SW 1271 (cell line): Measurements from ENCODE around the gene NGB.
"Not testable (repeated sequence)": the region's sequence is repeated elsewhere in the genome, so short reads cannot be mapped to it uniquely, and the experiment has no call there.

Source experiments
- DNase-seq, 2 experiments: peaks; one replicate each; lab custom pipeline; 2025; lab: John Stamatoyannopoulos, UW

The NGB gene

GRCh38 chr14:77271113-77271710 is at the start of gene NGB:
Gene NGB, minus strand, starts transcription at chr14:77271206. Its CDS starts 269 bp downstream, at chr14:77270937.
- no peak for DNase-seq

- DNase-seq: peak; percentile 54 to 86
These were observed 49.4 kb upstream of the NGB start, which contains the start of gene POMT2 for GRCh38 chr14:77320238-77320935. Gene POMT2, minus strand, starts transcription at chr14:77320883. Its CDS starts 202 bp downstream, at chr14:77320681.

- DNase-seq: no peak
These were observed 48.4 kb upstream of the NGB start for GRCh38 chr14:77319422-77319821.

GRCh38 chr14:77318756-77319155 is 47.8 kb upstream of the NGB start:
- DNase-seq: not testable (repeated sequence)

GRCh38 chr14:77318006-77318553 is 47.1 kb upstream of the NGB start:
- DNase-seq: no peak

GRCh38 chr14:77316872-77317301 is 45.9 kb upstream of the NGB start:
- DNase-seq: no peak

GRCh38 chr14:77316195-77316505 is 45.1 kb upstream of the NGB start:
- DNase-seq: no peak

GRCh38 chr14:77314539-77315457 is 43.8 kb upstream of the NGB start:
- DNase-seq: no peak

- DNase-seq: peak in 1 of 2 experiments; percentile 36
These were observed 43.0 kb upstream of the NGB start for GRCh38 chr14:77314043-77314442.

- no peak for DNase-seq
These were observed 42.4 kb upstream of the NGB start for GRCh38 chr14:77313371-77313770.

GRCh38 chr14:77311217-77311616 is 40.2 kb upstream of the NGB start:
- no peak for DNase-seq

GRCh38 chr14:77310026-77310425 is 39.0 kb upstream of the NGB start:
- no peak for DNase-seq

GRCh38 chr14:77309131-77309530 is 38.1 kb upstream of the NGB start:
- no peak for DNase-seq

GRCh38 chr14:77306851-77307496 is 36.0 kb upstream of the NGB start:
- DNase-seq: no peak

GRCh38 chr14:77306416-77306815 is 35.4 kb upstream of the NGB start:
- no peak for DNase-seq

- no peak for DNase-seq
These were observed 34.7 kb upstream of the NGB start for GRCh38 chr14:77305696-77306095.

- DNase-seq: peak; percentile 71 to 87
These were observed 32.6 kb upstream of the NGB start for GRCh38 chr14:77303417-77304156.

GRCh38 chr14:77302926-77303325 is 31.9 kb upstream of the NGB start:
- no peak for DNase-seq

- DNase-seq: peak in 1 of 2 experiments; percentile 34
These were observed 30.1 kb upstream of the NGB start for GRCh38 chr14:77301103-77301502.

- DNase-seq: no peak
These were observed 28.8 kb upstream of the NGB start for GRCh38 chr14:77299771-77300170.

- DNase-seq: no peak
These were observed 25.9 kb upstream of the NGB start for GRCh38 chr14:77296906-77297305.
